Neuronal stem cell (in vitro differentiated cells): ENCODE data around the gene F5.

Source experiments
- DNase-seq: peaks from one replicate; pipeline ENCODE4 v3.0.0-alpha.2; 2013; ENCODE audit warnings: low spot score
- H2AFZ ChIP-seq: one replicate; pipeline ENCODE4 v1.6.1; 2013; ENCODE audit warnings: mild to moderate bottlenecking, low read length, inconsistent platforms
- H2AK5ac ChIP-seq: 2 replicates; pipeline ENCODE4 v1.6.1; 2013; ENCODE audit warnings: low read depth, mild to moderate bottlenecking, inconsistent platforms, low read length, moderate library complexity, mixed read lengths
- H2BK120ac ChIP-seq: 2 replicates; pipeline ENCODE4 v1.6.1; 2013; ENCODE audit warnings: low read depth, mild to moderate bottlenecking, inconsistent platforms, low read length, moderate library complexity, mixed read lengths
- H2BK12ac ChIP-seq: one replicate; pipeline ENCODE4 v1.6.1; 2013; ENCODE audit warnings: low read length, inconsistent platforms
- H2BK15ac ChIP-seq: 2 replicates; pipeline ENCODE4 v1.6.1; 2013; ENCODE audit warnings: mild to moderate bottlenecking, low read length, inconsistent platforms, mixed read lengths
- H2BK5ac ChIP-seq: one replicate; pipeline ENCODE4 v1.6.1; 2013; ENCODE audit warnings: inconsistent platforms, mild to moderate bottlenecking, low read length, moderate library complexity
- H3K14ac ChIP-seq: one replicate; pipeline ENCODE4 v1.6.1; 2013; ENCODE audit warnings: low read length, inconsistent platforms
- H3K18ac ChIP-seq: 2 replicates; pipeline ENCODE4 v1.6.1; 2013; ENCODE audit warnings: low read length, inconsistent platforms
- H3K23ac ChIP-seq: 2 replicates; pipeline ENCODE4 v1.6.1; 2013; ENCODE audit warnings: low read depth, mild to moderate bottlenecking, mixed read lengths, low read length, inconsistent platforms; ENCODE audit not compliant: poor library complexity
- H3K27ac ChIP-seq: replicated peaks from 3 replicates; pipeline ENCODE4 v1.5.1; 2013; ENCODE audit warnings: low read length, inconsistent platforms
- H3K27me3 ChIP-seq, 3 experiments: 2 replicates each; pipeline ENCODE4 v1.6.1; 2013; ENCODE audit warnings: low read length in 3 of 3, mild to moderate bottlenecking in 2 of 3, inconsistent platforms in 1 of 3, low read depth in 1 of 3, mixed read lengths in 1 of 3, moderate library complexity in 1 of 3; ENCODE audit not compliant: control insufficient read depth in 3 of 3, insufficient read depth in 3 of 3
- H3K36me3 ChIP-seq, 2 donors: replicated peaks in 1 of 2; 2 replicates each; pipeline ENCODE4 v1.6.1; 2013; ENCODE audit warnings: low read length in 2 of 2; ENCODE audit not compliant: control insufficient read depth in 2 of 2, insufficient read depth in 2 of 2
- H3K4ac ChIP-seq: 2 replicates; pipeline ENCODE4 v1.6.1; 2013; ENCODE audit warnings: inconsistent platforms, mild to moderate bottlenecking, low read length, moderate library complexity
- H3K4me1 ChIP-seq, 2 donors: 1 replicate in 1 of 2; 2 replicates in 1 of 2; pipeline ENCODE4 v1.6.1; 2013; ENCODE audit warnings: low read length in 2 of 2, low read depth in 1 of 2; ENCODE audit not compliant: control insufficient read depth in 2 of 2, insufficient read depth in 1 of 2
- H3K4me2 ChIP-seq: one replicate; pipeline ENCODE4 v1.6.1; 2013; ENCODE audit warnings: mild to moderate bottlenecking, low read length, inconsistent platforms; ENCODE audit not compliant: insufficient read depth, poor library complexity, severe bottlenecking
- H3K4me3 ChIP-seq, 2 donors: 2 replicates each; pipeline ENCODE4 v1.5.1; 2013; ENCODE audit warnings: low read length in 2 of 2, mild to moderate bottlenecking in 2 of 2, inconsistent platforms in 1 of 2, moderate library complexity in 1 of 2
- H3K79me1 ChIP-seq: one replicate; pipeline ENCODE4 v1.6.1; 2013; ENCODE audit warnings: low read depth, mild to moderate bottlenecking, inconsistent platforms, low read length, moderate library complexity
- H3K9ac ChIP-seq: one replicate; pipeline ENCODE4 v1.6.1; 2013; ENCODE audit warnings: mild to moderate bottlenecking, low read depth, low read length, inconsistent platforms; ENCODE audit not compliant: poor library complexity
- H3K9me3 ChIP-seq, 2 donors: replicated peaks in 1 of 2; 2 replicates each; pipeline versions ENCODE3 to v1.6.1; 2013; ENCODE audit warnings: low read length in 2 of 2, mild to moderate bottlenecking in 2 of 2, inconsistent platforms in 1 of 2, low read depth in 1 of 2, mixed read lengths in 1 of 2, moderate library complexity in 1 of 2; ENCODE audit not compliant: control insufficient read depth in 2 of 2, insufficient read depth in 1 of 2
- H4K8ac ChIP-seq: one replicate; pipeline ENCODE4 v1.6.1; 2013; ENCODE audit warnings: low read depth, mild to moderate bottlenecking, inconsistent platforms, low read length, moderate library complexity
- H4K91ac ChIP-seq: one replicate; pipeline ENCODE4 v1.6.1; 2013; ENCODE audit warnings: low read length, low read depth, mild to moderate bottlenecking, inconsistent platforms; ENCODE audit not compliant: poor library complexity
- WGBS, 2 donors: extraction: QIAGEN DNeasy Blood & Tissue Kit; methylation state at CpG; one replicate each; pipeline ENCODE4 v1.1.7; 2013; ENCODE audit warnings: missing lambda C conversion rate in 2 of 2, mixed read lengths in 1 of 2; ENCODE audit not compliant: insufficient read length in 2 of 2, insufficient replicate concordance in 1 of 2; ENCODE audit errors: extremely low coverage in 2 of 2; 5-methylcytosine and 5-hydroxymethylcytosine counted together

The F5 gene

GRCh38 chr1:169565335-169566271 is 20.7 kb downstream of the F5 start:
- H3K27me3 ChIP-seq = no peaks in the 10 kb centered on the region
- no peak overlapping the region for H3K4me2 ChIP-seq
- H3K23ac ChIP-seq = no peak overlapping the region
- H3K14ac ChIP-seq = no peak overlapping the region
- no peaks in the 10 kb centered on the region for H3K36me3 ChIP-seq
- no peak overlapping the region for H3K18ac ChIP-seq
- H2AFZ ChIP-seq = no peak overlapping the region
- H2BK120ac ChIP-seq = no peak overlapping the region
- no peak overlapping the region for H2BK5ac ChIP-seq
- no peak for DNase-seq
- no peak overlapping the region for H2AK5ac ChIP-seq
- no peak overlapping the region for H2BK15ac ChIP-seq
- no peaks in the 10 kb centered on the region for H3K4me1 ChIP-seq
- H3K9ac ChIP-seq = no peak overlapping the region
- no peaks in the 10 kb centered on the region for H3K79me1 ChIP-seq
- H2BK12ac ChIP-seq = no peak overlapping the region
- no peak overlapping the region for H4K8ac ChIP-seq
- no peak overlapping the region for H4K91ac ChIP-seq
- H3K4me3 ChIP-seq = no peak overlapping the region
- H3K27ac ChIP-seq = no peak overlapping the region
- H3K4ac ChIP-seq = no peak overlapping the region
- no peaks in the 10 kb centered on the region for H3K9me3 ChIP-seq
- whole genome bisulfite sequencing, 2 donors = no CpG with 5 or more reads among the region's 3 CpGs

GRCh38 chr1:169563650-169564049 is 22.6 kb downstream of the F5 start:
- no peak overlapping the region for H3K18ac ChIP-seq
- no peak overlapping the region for H3K27ac ChIP-seq
- no peak overlapping the region for H3K4me2 ChIP-seq
- no peak overlapping the region for H2BK120ac ChIP-seq
- H3K9me3 ChIP-seq = no peaks in the 10 kb centered on the region
- H3K36me3 ChIP-seq = no peaks in the 10 kb centered on the region
- H3K4ac ChIP-seq = no peak overlapping the region
- DNase-seq = no peak
- H3K9ac ChIP-seq = no peak overlapping the region
- no peaks in the 10 kb centered on the region for H3K79me1 ChIP-seq
- no peaks in the 10 kb centered on the region for H3K27me3 ChIP-seq
- no peak overlapping the region for H3K14ac ChIP-seq
- H4K8ac ChIP-seq = no peak overlapping the region
- no peaks in the 10 kb centered on the region for H3K4me1 ChIP-seq
- H2AK5ac ChIP-seq = no peak overlapping the region
- H3K4me3 ChIP-seq = no peak overlapping the region
- no peak overlapping the region for H2BK12ac ChIP-seq
- H4K91ac ChIP-seq = no peak overlapping the region
- no peak overlapping the region for H2BK15ac ChIP-seq
- H2AFZ ChIP-seq = no peak overlapping the region
- no peak overlapping the region for H3K23ac ChIP-seq
- no peak overlapping the region for H2BK5ac ChIP-seq

- Histone ChIP-seq H4K91ac (no peak overlapping the region), H2BK12ac (no peak overlapping the region), H2BK120ac (no peak overlapping the region), H2BK5ac (no peak overlapping the region), H3K18ac (no peak overlapping the region), H3K4me3 (no peak overlapping the region), H3K27ac (no peak overlapping the region), H3K4ac (no peak overlapping the region), H3K36me3 (no peaks in the 10 kb centered on the region), H4K8ac (no peak overlapping the region), H3K4me2 (no peak overlapping the region), H2BK15ac (no peak overlapping the region), H3K9me3 (no peaks in the 10 kb centered on the region), H3K9ac (no peak overlapping the region), H3K79me1 (no peaks in the 10 kb centered on the region), H3K23ac (no peak overlapping the region), H3K27me3 (no peaks in the 10 kb centered on the region), H3K4me1 (no peaks in the 10 kb centered on the region), H2AFZ (no peak overlapping the region), H3K14ac (no peak overlapping the region), H2AK5ac (no peak overlapping the region)
- DNase-seq = no peak
- no CpG with 5 or more reads among the region's 1 CpG for WGBS, 2 donors
These were observed 23.2 kb downstream of the F5 start for GRCh38 chr1:169563019-169563615.

GRCh38 chr1:169561692-169562091 is 24.6 kb downstream of the F5 start:
- WGBS, 2 donors = no CpG with 5 or more reads among the region's 1 CpG
- H3K14ac ChIP-seq = no peak overlapping the region

More at GRCh38 chr1:169561692-169562091, 24.6 kb downstream of the F5 start:
- no peak overlapping the region for H2BK15ac ChIP-seq
- no peaks in the 10 kb centered on the region for H3K9me3 ChIP-seq
- no peaks in the 10 kb centered on the region for H3K36me3 ChIP-seq
- no peak overlapping the region for H4K8ac ChIP-seq
- H3K4me3 ChIP-seq = no peak overlapping the region
- no peak overlapping the region for H2BK120ac ChIP-seq
- no peak overlapping the region for H3K4ac ChIP-seq
- H3K23ac ChIP-seq = no peak overlapping the region
- H3K9ac ChIP-seq = no peak overlapping the region
- no peak for DNase-seq
- no peak overlapping the region for H3K18ac ChIP-seq
- H3K27ac ChIP-seq = no peak overlapping the region
- H2BK5ac ChIP-seq = no peak overlapping the region
- H2BK12ac ChIP-seq = no peak overlapping the region
- H4K91ac ChIP-seq = no peak overlapping the region
- H2AK5ac ChIP-seq = no peak overlapping the region
- H3K79me1 ChIP-seq = no peaks in the 10 kb centered on the region
- no peaks in the 10 kb centered on the region for H3K27me3 ChIP-seq
- H2AFZ ChIP-seq = no peak overlapping the region
- no peak overlapping the region for H3K4me2 ChIP-seq
- peaks cover 0 to 1% of the 10 kb centered on the region in 2 donors for H3K4me1 ChIP-seq
